ENCODE measurements around the gene SORCS2.

Gene SORCS2

GRCh38 chr4:7189475-7190277, 2.7 kb upstream of the SORCS2 start:
- no peak for DNase-seq (ENCODE audit: low read depth)
- no peak overlapping the region for H3K4me3 ChIP-seq (ENCODE audit: low read depth, low read length)
- TF ChIP-seq CTCF (conservative IDR thresholded peaks at IDR 0.05; ENCODE audit: low read depth, low read length) = no peak

GRCh38 chr4:7190278-7190594, 2.1 kb upstream of the SORCS2 start:
- no peak for DNase-seq (ENCODE audit: low read depth)
- no peak overlapping the region for H3K4me3 ChIP-seq (ENCODE audit: low read depth, low read length)
- no peak for TF ChIP-seq CTCF (conservative IDR thresholded peaks at IDR 0.05; ENCODE audit: low read depth, low read length)

- H3K4me3 ChIP-seq (ENCODE audit: low read depth, low read length) = no peak overlapping the region
- no peak for TF ChIP-seq CTCF (conservative IDR thresholded peaks at IDR 0.05; ENCODE audit: low read depth, low read length)
- no peak for DNase-seq (ENCODE audit: low read depth)
Observed at GRCh38 chr4:7190691-7191545, 1.4 kb upstream of the SORCS2 start.

GRCh38 chr4:7191546-7192251, 639 bp upstream of the SORCS2 start:
- no peak overlapping the region for H3K4me3 ChIP-seq (ENCODE audit: low read depth, low read length)
- no peak for DNase-seq (ENCODE audit: low read depth)
- TF ChIP-seq CTCF (conservative IDR thresholded peaks at IDR 0.05; ENCODE audit: low read depth, low read length) = no peak

- DNase-seq (ENCODE audit: low read depth) = no peak
- TF ChIP-seq CTCF (conservative IDR thresholded peaks at IDR 0.05; ENCODE audit: low read depth, low read length) = peak; percentile 7
- peak overlapping the region; percentile 39 for H3K4me3 ChIP-seq (ENCODE audit: low read depth, low read length)
Observed at GRCh38 chr4:7193030-7193958, 956 bp downstream of the SORCS2 start.

Data from choroid plexus epithelial cell (primary cell).